Stimulated activated CD4-positive, alpha-beta T cell treated with anti-CD3 and anti-CD28 coated beads, Interleukin-4, amount 100 ng/mL, for 48 hours (primary cell): ENCODE data around the gene OAS3.
"Not testable (repeated sequence)": the region's sequence is repeated elsewhere in the genome, so short reads cannot be mapped to it uniquely, and the experiment has no call there.

Experiments used
- DNase-seq, 2 donors: peaks; one replicate each; pipeline ENCODE4 v3.0.0-alpha.2; 2020; ENCODE audit warnings: low read depth in 2 of 2

OAS3 gene, protein sequence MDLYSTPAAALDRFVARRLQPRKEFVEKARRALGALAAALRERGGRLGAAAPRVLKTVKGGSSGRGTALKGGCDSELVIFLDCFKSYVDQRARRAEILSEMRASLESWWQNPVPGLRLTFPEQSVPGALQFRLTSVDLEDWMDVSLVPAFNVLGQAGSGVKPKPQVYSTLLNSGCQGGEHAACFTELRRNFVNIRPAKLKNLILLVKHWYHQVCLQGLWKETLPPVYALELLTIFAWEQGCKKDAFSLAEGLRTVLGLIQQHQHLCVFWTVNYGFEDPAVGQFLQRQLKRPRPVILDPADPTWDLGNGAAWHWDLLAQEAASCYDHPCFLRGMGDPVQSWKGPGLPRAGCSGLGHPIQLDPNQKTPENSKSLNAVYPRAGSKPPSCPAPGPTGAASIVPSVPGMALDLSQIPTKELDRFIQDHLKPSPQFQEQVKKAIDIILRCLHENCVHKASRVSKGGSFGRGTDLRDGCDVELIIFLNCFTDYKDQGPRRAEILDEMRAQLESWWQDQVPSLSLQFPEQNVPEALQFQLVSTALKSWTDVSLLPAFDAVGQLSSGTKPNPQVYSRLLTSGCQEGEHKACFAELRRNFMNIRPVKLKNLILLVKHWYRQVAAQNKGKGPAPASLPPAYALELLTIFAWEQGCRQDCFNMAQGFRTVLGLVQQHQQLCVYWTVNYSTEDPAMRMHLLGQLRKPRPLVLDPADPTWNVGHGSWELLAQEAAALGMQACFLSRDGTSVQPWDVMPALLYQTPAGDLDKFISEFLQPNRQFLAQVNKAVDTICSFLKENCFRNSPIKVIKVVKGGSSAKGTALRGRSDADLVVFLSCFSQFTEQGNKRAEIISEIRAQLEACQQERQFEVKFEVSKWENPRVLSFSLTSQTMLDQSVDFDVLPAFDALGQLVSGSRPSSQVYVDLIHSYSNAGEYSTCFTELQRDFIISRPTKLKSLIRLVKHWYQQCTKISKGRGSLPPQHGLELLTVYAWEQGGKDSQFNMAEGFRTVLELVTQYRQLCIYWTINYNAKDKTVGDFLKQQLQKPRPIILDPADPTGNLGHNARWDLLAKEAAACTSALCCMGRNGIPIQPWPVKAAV

GRCh38 chr12:112937741-112938719, at the start of gene OAS3:
TSS of gene OAS3 (plus strand) at chr12:112938474. CDS start at chr12:112938531, 57 bp downstream.
- DNase-seq: peak; percentile 35 to 54

- no peak for DNase-seq
Measured at GRCh38 chr12:112891093-112892024, 46.9 kb upstream of the OAS3 start.

DNA sequence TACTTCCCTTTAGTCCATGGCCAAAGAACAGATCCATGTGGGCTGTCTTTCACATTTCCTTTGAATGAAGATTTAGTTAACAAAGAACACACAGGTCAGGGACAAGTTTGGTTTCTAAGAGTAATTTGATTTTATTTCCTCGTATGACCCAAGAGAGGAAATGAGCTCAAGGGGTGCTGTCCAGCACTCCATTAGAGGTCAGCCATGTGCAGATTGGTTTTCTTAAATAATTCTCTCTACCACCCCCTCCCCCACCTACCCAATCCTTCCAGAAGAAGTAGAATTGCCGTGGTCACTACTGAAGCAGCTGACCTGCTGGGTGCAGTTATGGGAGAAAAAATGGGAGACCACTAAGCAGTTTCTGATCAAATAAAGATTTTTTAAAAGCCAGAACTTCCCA, 45.4 kb upstream of the OAS3 start:
- no peak for DNase-seq

GRCh38 chr12:112894128-112894527, 44.1 kb upstream of the OAS3 start:
- DNase-seq: no peak

DNA sequence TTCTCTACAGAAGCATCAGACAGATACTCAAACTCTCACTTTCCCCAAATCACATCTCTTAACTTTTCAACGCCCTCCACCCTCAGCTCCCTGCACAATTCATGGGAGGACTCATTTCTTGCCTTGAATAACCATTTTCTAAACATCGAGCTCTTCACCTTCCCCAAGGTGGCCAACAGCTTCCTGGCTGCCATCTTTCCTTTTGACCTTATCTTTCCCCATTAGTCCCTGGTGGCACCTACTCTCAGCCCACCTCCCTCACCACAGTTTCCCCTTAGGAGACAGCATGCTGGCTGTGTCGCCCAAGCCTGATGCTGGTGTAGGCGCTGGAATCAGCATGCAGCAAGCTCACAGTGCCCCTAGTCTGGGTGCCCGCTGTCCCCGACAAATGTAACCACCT, 39.9 kb upstream of the OAS3 start:
- DNase-seq: no peak

- DNase-seq: peak in 1 of 2 donors; percentile 22
Measured at GRCh38 chr12:112900298-112901145, 37.8 kb upstream of the OAS3 start.

DNA sequence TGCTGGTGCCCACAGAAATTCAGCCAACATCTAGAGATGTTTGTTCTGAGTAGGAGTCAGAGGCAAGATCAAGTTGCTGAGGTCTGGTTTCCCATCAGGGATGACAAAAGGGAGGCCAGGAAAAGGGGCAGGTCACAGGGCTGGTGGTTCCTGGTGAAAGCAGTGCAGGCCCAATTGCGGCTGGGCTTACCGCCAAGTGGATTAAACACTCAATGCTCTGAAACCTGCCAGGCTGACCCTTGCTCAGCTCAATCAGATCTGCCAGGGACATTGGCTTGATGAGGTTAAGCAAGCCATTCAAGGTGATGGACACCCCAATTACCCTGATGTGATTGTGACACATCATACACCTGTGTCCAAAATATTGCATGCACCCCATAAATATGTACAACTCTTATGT, 37.0 kb upstream of the OAS3 start:
- DNase-seq: no peak

DNA sequence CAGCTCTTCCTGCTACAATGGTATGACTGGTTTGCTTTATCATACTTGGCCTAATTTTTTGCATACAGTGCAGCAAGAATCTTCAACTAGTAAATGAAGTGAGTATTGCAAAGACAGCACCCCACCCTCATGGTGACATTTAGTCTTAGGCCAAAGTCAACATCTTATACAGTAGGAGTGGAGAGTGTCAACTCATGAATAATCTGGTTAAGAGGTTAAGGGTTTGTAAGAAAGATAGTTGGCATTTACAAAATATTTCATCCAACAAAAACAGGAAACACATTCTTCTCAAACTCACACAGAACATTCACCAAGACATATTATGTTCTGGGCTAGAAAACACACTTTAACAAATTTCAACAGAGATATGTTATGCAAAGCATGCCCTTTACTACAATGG, 33.7 kb upstream of the OAS3 start:
- no peak for DNase-seq

DNA sequence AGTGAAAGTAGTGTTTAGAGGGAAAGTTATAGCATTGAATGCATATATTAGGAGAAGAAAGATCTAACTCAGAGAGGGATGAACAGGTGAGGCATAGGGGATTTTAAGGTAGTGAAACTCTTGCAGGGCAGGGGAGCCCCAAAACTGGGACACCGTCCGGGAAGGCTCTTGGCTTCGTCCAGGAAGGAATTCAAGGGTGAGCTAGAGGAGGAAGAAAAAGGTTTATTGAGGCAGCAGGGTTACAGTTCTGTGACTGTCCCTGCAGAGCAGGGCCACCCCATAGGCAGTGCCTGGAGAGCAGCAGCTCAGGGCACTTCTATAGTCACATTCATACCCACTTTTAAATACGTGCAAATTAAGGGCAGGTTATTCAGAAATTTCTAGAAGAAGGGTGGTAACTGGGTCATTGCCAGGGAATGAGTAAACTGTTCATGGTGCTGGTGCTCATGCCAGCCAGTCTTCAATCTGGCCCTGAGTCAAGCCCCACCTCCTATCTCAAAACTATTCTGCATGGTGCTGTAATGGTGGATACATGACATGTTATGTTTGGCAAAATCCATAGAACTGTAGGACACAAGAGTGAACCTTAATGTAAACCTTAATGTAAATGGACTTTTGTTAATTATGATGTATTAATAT, 32.7 kb upstream of the OAS3 start:
- DNase-seq: no peak

DNA sequence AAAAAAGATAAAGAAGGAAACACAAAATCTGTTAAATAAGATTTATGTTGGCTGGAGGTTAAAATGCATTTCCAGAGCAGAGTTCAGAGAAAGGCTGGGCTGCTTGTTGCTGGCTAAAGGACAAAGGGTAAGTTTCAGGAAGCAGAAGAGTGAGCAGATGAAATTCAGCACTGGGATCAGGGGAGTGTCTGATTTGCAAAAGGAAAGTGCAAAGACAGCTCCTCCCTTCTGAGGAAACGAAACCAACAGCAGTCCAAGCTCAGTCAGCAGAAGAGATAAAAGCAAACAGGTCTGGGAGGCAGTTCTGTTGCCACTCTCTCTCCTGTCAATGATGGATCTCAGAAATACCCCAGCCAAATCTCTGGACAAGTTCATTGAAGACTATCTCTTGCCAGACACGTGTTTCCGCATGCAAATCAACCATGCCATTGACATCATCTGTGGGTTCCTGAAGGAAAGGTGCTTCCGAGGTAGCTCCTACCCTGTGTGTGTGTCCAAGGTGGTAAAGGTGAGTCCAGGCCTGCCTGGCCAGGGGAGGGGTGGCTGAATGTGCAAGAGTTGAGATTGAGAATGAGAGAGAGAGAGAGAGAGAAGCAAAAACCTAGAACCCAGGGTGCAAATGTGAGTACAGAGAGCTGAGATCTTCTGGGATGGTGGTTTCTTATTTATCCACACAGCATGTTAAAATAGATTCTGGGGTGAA, 31.4 kb upstream of the OAS3 start, which contains the start of gene OAS1:
OAS1 (plus strand) TSS at position 251 of the 703 bp plus-strand sequence; CDS start at position 329, 78 bp downstream.
- DNase-seq: no peak

DNA sequence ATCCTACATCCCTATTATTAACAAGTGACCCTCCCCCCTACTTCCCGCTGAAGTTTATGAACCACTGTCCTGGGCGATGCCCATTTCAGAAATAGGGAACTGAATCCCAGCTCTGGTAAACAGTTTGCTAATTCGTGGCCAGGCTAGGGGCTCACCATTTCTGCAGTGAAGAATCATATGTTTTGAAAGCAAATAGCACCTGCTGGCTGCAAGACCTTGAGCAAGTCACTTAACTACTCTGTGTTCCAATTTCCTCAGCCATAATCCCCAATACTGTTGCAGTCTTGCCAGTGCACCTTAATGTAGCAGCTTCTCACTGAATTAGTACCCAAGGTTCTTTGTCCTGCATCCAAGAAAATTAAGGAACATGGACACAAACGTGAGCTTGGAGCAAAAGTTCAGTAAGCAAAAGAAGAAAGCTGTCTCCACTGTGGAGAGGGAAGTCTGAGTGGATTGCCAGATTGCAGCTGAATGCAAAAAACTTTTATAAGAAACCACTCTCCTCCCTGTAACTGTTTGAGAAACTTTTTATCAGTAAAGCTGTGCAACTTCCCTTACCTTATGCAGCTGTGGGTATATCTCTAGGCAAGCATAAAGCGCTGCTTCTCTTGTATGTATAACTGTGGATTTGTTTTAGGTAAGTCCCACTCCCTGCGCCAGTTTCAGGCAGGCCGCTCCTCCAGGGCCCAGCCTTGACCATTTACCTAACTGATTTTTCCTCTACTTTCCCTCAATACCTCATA, 30.7 kb upstream of the OAS3 start:
- no peak for DNase-seq

DNA sequence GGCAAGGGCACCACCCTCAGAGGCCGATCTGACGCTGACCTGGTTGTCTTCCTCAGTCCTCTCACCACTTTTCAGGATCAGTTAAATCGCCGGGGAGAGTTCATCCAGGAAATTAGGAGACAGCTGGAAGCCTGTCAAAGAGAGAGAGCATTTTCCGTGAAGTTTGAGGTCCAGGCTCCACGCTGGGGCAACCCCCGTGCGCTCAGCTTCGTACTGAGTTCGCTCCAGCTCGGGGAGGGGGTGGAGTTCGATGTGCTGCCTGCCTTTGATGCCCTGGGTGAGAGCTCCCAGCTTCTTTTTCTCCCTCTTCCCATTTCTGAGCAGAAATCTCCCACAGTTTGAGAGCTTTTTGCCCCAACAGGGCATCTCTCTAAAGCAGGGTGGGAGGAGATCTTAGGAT, 29.7 kb upstream of the OAS3 start:
- peak in 1 of 2 donors; percentile 10 for DNase-seq

DNA sequence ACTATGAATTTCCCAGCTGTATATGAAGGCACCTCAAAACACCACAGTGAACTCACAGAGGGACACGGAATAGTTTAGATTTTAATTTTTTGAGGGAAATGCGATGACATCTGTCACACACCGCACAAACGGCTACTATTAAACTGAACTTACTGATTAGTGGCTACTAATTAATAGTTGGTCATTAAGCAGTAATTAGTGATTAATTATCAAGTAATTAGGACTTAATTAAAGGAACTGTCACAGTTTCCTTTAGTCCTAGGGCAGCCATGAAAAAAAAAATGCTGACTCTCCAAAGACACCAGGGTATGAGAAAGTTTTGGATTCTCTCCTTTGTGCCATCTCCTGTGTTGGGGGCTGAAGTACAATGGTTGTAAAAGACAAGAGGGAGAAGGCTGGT, 28.6 kb upstream of the OAS3 start:
- no peak for DNase-seq

DNA sequence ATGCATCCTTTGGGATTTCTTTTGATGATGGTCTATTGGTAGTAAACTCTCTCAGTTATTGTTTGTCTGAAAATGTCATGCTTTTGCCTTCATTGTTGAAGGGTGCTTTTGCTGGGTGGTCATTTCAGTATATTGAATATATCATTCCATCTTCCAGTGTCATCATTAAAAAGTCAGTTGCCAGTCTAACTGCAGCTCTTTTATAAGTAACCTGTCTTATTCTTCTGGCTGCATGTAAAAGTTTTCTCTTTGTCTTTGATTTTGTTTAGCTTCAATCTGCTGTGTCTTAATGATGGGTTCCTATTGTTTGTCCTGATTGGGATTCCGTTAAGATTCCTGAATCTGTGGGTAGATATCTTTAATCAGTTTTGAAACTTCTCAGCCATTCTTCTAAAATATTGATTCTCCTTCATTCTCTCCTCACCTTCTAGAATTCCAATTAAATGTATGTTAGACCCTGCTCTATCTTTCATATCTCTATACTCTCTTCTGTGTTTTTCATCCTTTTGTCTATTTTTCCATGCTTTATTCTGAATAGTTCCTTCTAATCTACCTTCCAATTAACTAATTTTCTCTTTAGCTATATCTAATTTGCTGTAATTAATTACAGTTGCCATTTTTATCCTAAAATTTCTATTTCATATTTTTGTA, 25.1 kb upstream of the OAS3 start:
- DNase-seq: no peak

GRCh38 chr12:112913888-112914287, 24.4 kb upstream of the OAS3 start:
- not testable (repeated sequence) for DNase-seq

DNA sequence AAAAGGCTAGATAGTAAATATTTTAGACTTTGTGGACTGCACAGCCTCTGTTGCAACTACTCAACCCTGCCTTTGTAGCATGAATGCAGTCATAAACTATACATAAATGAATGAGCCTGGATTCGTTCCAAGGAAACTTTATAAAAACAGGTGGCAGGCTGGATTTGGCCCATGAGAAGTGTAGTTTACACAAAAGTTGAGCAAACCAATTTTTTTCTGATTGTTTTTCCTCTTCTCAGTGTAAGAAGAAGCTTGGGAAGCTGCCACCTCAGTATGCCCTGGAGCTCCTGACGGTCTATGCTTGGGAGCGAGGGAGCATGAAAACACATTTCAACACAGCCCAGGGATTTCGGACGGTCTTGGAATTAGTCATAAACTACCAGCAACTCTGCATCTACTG, 22.0 kb upstream of the OAS3 start:
- no peak for DNase-seq

DNA sequence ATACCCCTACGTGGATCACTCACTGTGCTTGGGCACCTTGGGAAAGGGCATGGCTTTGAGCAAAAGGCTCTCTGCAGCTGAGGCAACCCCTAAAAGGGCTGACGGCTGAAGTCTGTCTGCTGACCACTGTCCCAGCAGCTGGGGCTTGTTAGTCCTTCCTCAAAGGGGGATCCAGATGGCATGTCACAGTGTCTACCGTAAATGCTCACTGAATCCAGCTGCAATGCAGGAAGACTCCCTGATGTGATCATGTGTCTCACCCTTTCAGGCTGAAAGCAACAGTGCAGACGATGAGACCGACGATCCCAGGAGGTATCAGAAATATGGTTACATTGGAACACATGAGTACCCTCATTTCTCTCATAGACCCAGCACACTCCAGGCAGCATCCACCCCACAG, 19.2 kb upstream of the OAS3 start:
- DNase-seq: no peak
